HFF-Myc (cell line): ENCODE results near the gene TBX4.

Experiments used
- DNase-seq: peaks from one replicate; pipeline ENCODE4 v3.0.0-alpha.2; 2011; ENCODE audit warnings: low read depth; ENCODE audit errors: extremely low read depth
- H3K4me3 ChIP-seq: replicated peaks from 2 replicates; pipeline ENCODE4 v1.5.1; 2011; ENCODE audit warnings: low read depth, mild to moderate bottlenecking, control low read depth, low read length
- TF ChIP-seq, protein P1 (sequence below): IDR thresholded peaks from 2 replicates; pipeline ENCODE4 v1.5.1; 2012; ENCODE audit warnings: mild to moderate bottlenecking, low read depth, low read length, control low read depth; ENCODE audit errors: missing control alignments

The TBX4 gene

GRCh38 chr17:61463316-61464129, 11.3 kb downstream of the TBX4 start:
- TF ChIP-seq, protein P1, sequence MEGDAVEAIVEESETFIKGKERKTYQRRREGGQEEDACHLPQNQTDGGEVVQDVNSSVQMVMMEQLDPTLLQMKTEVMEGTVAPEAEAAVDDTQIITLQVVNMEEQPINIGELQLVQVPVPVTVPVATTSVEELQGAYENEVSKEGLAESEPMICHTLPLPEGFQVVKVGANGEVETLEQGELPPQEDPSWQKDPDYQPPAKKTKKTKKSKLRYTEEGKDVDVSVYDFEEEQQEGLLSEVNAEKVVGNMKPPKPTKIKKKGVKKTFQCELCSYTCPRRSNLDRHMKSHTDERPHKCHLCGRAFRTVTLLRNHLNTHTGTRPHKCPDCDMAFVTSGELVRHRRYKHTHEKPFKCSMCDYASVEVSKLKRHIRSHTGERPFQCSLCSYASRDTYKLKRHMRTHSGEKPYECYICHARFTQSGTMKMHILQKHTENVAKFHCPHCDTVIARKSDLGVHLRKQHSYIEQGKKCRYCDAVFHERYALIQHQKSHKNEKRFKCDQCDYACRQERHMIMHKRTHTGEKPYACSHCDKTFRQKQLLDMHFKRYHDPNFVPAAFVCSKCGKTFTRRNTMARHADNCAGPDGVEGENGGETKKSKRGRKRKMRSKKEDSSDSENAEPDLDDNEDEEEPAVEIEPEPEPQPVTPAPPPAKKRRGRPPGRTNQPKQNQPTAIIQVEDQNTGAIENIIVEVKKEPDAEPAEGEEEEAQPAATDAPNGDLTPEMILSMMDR = peak; percentile 35
- no peak overlapping the region for H3K4me3 ChIP-seq
- DNase-seq = no peak

GRCh38 chr17:61464130-61464842, 12.1 kb downstream of the TBX4 start:
- DNase-seq = no peak
- H3K4me3 ChIP-seq = no peak overlapping the region
- TF ChIP-seq, protein P1 = no peak

- H3K4me3 ChIP-seq = no peak overlapping the region
- DNase-seq = no peak
- TF ChIP-seq, protein P1 = no peak
Measured at GRCh38 chr17:61464843-61465180, 12.6 kb downstream of the TBX4 start.

GRCh38 chr17:61465550-61466237, 13.5 kb downstream of the TBX4 start:
- no peak for DNase-seq
- no peak overlapping the region for H3K4me3 ChIP-seq
- TF ChIP-seq, protein P1 = no peak

DNA sequence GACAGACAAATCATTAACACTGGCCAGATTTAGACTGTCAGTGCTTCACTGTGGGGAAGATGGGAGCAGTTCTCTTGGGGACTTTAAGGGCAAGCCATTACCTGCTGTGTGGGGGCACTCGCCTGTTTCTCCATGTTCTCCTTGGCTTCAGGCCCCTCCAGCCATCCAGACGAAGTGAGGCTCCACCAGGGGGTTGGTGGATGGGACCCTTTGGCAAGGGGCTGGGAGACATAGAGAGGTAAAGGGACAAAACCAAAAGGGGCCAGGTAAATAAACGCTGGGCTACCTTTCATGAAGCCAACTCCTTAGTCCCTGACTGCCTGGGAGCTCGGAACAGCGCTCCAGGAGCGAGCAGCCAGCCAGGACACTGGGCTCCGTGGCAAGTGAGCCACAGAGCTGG, 14.0 kb downstream of the TBX4 start:
- no peak overlapping the region for H3K4me3 ChIP-seq
- TF ChIP-seq, protein P1 = no peak
- no peak for DNase-seq

DNA sequence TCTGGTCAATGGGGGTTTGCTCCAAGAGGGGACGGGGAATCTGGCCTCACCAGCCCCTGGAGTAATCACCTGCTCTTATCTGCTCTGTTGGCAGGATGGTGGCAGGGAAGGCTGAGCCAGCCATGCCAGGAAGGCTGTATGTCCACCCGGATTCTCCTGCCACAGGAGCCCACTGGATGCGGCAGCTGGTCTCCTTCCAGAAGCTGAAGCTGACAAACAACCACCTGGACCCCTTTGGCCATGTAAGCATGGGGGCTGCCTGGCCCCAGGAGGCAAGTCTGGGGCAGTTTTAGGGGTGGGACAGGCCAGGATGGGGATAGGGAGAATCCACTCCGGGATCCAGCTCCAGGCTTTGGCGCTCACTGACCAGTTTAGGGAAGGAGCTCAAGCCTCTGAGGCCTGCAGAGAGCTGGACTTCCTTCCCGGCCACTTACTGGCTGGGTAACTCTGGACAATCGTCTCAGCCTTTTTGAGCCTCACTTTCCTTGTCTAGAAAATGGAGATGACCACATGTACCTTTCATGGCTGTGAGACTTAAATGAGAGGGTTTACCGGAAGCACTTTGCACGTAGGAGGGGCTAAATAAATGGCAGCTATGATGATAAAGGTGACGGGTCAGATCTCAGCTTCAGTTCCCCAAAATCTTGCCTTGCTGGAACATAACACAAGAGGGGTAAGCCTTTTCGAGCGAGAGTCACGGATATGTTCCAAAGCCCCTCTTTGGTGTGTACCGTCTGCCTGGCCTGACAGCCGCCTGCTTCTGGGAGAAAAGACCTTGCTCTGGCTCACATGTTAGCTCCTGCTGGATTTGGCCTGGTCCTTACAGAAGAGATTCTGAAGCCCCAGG, 15.4 kb downstream of the TBX4 start:
- H3K4me3 ChIP-seq = no peak overlapping the region
- TF ChIP-seq, protein P1 = no peak
- no peak for DNase-seq
